Ishikawa (cell line): ENCODE data around the gene HTR3E.

ENCODE experiments used
- CREB1 ChIP-seq: IDR thresholded peaks from 2 replicates; pipeline ENCODE4 v1.6.1; 2012; ENCODE audit warnings: low read depth
- EGR1 ChIP-seq: IDR thresholded peaks from 2 replicates; pipeline ENCODE4 v1.6.1; 2012
- EP300 ChIP-seq: IDR thresholded peaks from 2 replicates; pipeline ENCODE4 v1.6.1; 2012; ENCODE audit warnings: borderline replicate concordance
- RAD21 ChIP-seq: IDR thresholded peaks from 2 replicates; pipeline ENCODE4 v1.6.1; 2012; ENCODE audit warnings: low read depth
- TAF1 ChIP-seq: IDR thresholded peaks from 2 replicates; pipeline ENCODE4 v1.6.1; 2012; ENCODE audit warnings: low read depth, mild to moderate bottlenecking
- YY1 ChIP-seq: IDR thresholded peaks from 2 replicates; pipeline ENCODE4 v1.6.1; 2012; ENCODE audit warnings: low read depth
- TF ChIP-seq, protein P1 (sequence below): IDR thresholded peaks from 2 replicates; pipeline ENCODE4 v1.6.1; 2012
- TF ChIP-seq, protein P2 (sequence below): IDR thresholded peaks from 2 replicates; pipeline ENCODE4 v1.6.1; 2012; ENCODE audit warnings: low read depth, mild to moderate bottlenecking

DNA sequence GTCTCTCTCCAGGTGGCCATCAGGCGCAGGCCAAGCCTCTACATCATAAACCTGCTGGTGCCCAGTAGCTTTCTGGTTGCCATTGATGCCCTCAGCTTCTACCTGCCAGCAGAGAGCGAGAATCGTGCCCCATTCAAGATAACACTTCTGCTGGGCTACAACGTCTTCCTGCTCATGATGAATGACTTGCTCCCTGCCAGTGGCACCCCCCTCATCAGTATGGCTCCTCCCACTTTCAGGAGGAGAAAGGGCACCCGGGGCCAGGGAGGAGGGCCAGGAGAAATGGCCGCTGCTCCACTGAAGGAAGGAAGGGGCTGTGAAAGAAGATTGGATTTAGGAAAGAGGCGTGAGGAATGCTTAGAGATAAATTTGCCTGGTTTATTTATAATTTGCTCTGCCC is 37.4 kb upstream of the HTR3E start:
- no peak for TF ChIP-seq TAF1
- no peak for TF ChIP-seq CREB1
- no peak for TF ChIP-seq YY1
- no peak for TF ChIP-seq EP300
- no peak for TF ChIP-seq RAD21
- TF ChIP-seq, protein P1, sequence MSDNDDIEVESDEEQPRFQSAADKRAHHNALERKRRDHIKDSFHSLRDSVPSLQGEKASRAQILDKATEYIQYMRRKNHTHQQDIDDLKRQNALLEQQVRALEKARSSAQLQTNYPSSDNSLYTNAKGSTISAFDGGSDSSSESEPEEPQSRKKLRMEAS, result no peak
- no peak for TF ChIP-seq EGR1
- TF ChIP-seq, protein P2, sequence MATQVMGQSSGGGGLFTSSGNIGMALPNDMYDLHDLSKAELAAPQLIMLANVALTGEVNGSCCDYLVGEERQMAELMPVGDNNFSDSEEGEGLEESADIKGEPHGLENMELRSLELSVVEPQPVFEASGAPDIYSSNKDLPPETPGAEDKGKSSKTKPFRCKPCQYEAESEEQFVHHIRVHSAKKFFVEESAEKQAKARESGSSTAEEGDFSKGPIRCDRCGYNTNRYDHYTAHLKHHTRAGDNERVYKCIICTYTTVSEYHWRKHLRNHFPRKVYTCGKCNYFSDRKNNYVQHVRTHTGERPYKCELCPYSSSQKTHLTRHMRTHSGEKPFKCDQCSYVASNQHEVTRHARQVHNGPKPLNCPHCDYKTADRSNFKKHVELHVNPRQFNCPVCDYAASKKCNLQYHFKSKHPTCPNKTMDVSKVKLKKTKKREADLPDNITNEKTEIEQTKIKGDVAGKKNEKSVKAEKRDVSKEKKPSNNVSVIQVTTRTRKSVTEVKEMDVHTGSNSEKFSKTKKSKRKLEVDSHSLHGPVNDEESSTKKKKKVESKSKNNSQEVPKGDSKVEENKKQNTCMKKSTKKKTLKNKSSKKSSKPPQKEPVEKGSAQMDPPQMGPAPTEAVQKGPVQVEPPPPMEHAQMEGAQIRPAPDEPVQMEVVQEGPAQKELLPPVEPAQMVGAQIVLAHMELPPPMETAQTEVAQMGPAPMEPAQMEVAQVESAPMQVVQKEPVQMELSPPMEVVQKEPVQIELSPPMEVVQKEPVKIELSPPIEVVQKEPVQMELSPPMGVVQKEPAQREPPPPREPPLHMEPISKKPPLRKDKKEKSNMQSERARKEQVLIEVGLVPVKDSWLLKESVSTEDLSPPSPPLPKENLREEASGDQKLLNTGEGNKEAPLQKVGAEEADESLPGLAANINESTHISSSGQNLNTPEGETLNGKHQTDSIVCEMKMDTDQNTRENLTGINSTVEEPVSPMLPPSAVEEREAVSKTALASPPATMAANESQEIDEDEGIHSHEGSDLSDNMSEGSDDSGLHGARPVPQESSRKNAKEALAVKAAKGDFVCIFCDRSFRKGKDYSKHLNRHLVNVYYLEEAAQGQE, result no peak
